ENCODE results near the gene TRIM42. TPM values are rescaled to one million over a fixed set of nuclear protein-coding genes. Genes with fewer than 3 reads are reported as not detected.

TRIM42 gene
- total and polyA plus RNA-seq, 9 of the 15 experiments (the other 6 are each of a cell fraction or from before 2014, with no cell fraction given): not detected

DNA sequence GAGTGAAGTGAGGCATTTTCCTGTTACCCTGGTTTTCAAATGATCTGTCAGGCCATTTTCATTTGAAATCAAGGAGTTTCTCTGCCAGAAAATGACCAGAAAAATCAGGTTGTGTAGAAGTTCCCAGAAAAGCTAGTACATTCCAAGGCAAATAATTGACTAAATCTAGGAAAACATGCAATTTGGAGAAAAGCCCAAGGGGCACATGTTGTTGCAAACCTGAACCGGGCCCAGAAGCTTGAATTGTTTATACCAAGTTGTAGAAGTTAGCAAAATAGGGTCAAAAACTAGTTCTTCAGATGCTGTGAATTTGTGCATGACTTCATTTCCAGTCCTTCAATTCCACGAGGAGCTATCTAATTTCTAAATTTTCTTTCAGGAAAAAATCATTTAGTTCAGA lies 31.0 kb downstream of the TRIM42 start:
- intact Hi-C loops (cut with micrococcal nuclease) (no loop called here), in situ Hi-C loops (cut with MboI) (no loop called here)
- Histone ChIP-seq H3K4me1 (replicated peaks in 1 of 2; ENCODE audit: control insufficient read depth in 2 of 2, insufficient read depth in 2 of 2, low read length in 2 of 2) (no peaks in the 10 kb centered on the region), H3K9me3 (replicated peaks; ENCODE audit: control insufficient read depth, insufficient read depth, low read depth, low read length) (no peaks in the 10 kb centered on the region), H4K20me1 (replicated peaks; ENCODE audit: control insufficient read depth, insufficient read depth, low read length) (no peaks in the 10 kb centered on the region), H3K9ac (ENCODE audit: insufficient read depth in 1 of 2, low read depth in 2 of 2, low read length in 2 of 2) (no peak overlapping the region), H3K79me2 (ENCODE audit: control insufficient read depth, insufficient read depth, low read length) (no peaks in the 10 kb centered on the region), H3K27ac (ENCODE audit: extremely low read depth, low read depth, low read length) (no peak overlapping the region), H2AFZ (ENCODE audit: low read depth, low read length) (no peak overlapping the region), H3K36me3 (ENCODE audit: control insufficient read depth, insufficient read depth, low read length) (no peaks in the 10 kb centered on the region), H3K4me2 (ENCODE audit: insufficient read depth, low read length) (no peak overlapping the region), H3K27me3 (ENCODE audit: control insufficient read depth in 2 of 2, insufficient read depth in 2 of 2, low read length in 2 of 2) (no peaks in the 10 kb centered on the region), H3K9me1 (ENCODE audit: control insufficient read depth, insufficient read depth, low read length) (no peaks in the 10 kb centered on the region), H3K4me3 (no peak overlapping the region)
- ATAC-seq (no peak), FAIRE-seq (no peak), DNase-seq (ENCODE audit: extremely low read depth in 1 of 4, low spot score in 3 of 4) (no peak)
- ChIA-PET CTCF (ENCODE audit: low intra/inter-chr PET ratio) (no interaction called here), POLR2A (no interaction called here)
- BruUV-seq (replicated peaks): no TSS peak
- 0% methylated on average over 2 of the region's 2 CpGs for WGBS (ENCODE audit: insufficient coverage, low coverage, missing lambda C conversion rate)
- TF ChIP-seq HDAC8 (tag; IDR thresholded peaks at IDR 0.05) (no peak), CXXC5 (CRISPR knock-in tag; IDR thresholded peaks at IDR 0.05) (no peak), ZNF24 (IDR thresholded peaks at IDR 0.05) (no peak), NUFIP1 (IDR thresholded peaks at IDR 0.05; ENCODE audit: partially characterized antibody) (no peak), TFAM (CRISPR knock-in tag; conservative IDR thresholded peaks at IDR 0.05) (no peak), SNRNP70 (optimal IDR thresholded peaks at IDR 0.05; ENCODE audit: low read depth, low read length) (no peak), PURB (CRISPR knock-in tag; IDR thresholded peaks at IDR 0.05; ENCODE audit: low read depth) (no peak), SOX6 (IDR thresholded peaks at IDR 0.05) (no peak), PCBP1 (IDR thresholded peaks at IDR 0.05; ENCODE audit: low read depth, low read length, poor library complexity, severe bottlenecking) (no peak)
- TF ChIP-seq, protein P1, sequence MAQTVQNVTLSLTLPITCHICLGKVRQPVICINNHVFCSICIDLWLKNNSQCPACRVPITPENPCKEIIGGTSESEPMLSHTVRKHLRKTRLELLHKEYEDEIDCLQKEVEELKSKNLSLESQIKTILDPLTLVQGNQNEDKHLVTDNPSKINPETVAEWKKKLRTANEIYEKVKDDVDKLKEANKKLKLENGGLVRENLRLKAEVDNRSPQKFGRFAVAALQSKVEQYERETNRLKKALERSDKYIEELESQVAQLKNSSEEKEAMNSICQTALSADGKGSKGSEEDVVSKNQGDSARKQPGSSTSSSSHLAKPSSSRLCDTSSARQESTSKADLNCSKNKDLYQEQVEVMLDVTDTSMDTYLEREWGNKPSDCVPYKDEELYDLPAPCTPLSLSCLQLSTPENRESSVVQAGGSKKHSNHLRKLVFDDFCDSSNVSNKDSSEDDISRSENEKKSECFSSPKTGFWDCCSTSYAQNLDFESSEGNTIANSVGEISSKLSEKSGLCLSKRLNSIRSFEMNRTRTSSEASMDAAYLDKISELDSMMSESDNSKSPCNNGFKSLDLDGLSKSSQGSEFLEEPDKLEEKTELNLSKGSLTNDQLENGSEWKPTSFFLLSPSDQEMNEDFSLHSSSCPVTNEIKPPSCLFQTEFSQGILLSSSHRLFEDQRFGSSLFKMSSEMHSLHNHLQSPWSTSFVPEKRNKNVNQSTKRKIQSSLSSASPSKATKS (CRISPR knock-in tag; IDR thresholded peaks at IDR 0.05): no peak
- TF ChIP-seq, protein P2, sequence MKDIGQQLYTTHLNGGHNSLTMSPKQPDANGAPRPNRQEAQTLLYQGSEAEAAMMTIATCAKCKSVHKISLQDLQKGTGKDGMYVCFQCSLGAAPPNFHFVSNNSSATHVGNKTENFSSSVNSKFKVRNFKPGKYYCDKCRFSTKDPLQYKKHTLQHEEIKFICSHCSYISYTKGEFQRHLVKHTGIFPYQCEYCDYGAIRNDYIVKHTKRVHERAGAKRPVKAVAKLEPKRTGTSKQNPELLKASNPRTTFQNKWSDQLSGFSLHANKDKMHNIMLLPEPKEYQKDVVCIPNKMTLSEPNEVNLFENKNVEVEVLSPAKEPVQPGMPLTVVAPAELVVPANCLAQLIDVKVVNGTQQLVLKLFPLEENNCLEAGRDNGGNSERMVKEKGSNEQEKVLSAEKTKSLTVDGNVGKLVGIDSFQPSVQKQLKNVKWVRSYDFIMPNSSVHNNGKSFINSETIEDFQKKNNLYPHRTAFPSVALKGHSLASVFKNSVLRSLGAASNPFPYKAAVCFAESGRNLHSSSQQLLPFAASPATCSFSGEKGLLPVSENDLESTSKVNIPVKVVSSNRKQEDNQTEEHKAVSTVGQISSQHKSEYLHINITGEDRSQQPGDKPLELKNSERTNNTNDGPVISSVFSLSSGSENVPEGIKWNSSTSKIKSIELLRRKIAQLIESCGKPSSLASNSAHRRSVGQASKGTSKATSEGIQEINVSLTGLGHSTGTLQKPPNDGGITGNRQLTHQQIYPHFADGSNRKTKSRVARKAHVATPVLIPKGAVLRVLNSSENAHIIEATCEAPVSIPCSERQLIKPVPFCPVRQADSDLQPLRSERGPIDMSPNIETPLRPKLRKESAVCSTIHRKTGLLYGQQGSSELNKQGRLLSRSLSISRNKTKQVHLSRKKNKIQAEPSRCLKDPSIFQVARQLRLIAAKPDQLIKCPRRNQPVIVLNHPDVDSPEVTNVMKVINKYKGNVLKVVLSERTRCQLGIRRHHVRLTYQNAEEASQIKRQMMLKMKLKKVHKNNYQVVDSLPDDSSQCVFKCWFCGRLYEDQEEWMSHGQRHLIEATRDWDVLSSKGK (CRISPR knock-in tag; IDR thresholded peaks at IDR 0.05): no peak
- TF ChIP-seq, protein P3, sequence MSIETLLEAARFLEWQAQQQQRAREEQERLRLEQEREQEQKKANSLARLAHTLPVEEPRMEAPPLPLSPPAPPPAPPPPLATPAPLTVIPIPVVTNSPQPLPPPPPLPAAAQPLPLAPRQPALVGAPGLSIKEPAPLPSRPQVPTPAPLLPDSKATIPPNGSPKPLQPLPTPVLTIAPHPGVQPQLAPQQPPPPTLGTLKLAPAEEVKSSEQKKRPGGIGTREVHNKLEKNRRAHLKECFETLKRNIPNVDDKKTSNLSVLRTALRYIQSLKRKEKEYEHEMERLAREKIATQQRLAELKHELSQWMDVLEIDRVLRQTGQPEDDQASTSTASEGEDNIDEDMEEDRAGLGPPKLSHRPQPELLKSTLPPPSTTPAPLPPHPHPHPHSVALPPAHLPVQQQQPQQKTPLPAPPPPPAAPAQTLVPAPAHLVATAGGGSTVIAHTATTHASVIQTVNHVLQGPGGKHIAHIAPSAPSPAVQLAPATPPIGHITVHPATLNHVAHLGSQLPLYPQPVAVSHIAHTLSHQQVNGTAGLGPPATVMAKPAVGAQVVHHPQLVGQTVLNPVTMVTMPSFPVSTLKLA (conservative IDR thresholded peaks at IDR 0.05): no peak
- TF ChIP-seq, protein P4, sequence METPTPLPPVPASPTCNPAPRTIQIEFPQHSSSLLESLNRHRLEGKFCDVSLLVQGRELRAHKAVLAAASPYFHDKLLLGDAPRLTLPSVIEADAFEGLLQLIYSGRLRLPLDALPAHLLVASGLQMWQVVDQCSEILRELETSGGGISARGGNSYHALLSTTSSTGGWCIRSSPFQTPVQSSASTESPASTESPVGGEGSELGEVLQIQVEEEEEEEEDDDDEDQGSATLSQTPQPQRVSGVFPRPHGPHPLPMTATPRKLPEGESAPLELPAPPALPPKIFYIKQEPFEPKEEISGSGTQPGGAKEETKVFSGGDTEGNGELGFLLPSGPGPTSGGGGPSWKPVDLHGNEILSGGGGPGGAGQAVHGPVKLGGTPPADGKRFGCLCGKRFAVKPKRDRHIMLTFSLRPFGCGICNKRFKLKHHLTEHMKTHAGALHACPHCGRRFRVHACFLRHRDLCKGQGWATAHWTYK (CRISPR knock-in tag; IDR thresholded peaks at IDR 0.05): no peak

All from K562 (cell line).